Natural killer cell (primary cell): Measurements from ENCODE around the gene CDR2. TPM values are rescaled to one million over a fixed set of nuclear protein-coding genes. Genes with fewer than 3 reads are reported as not detected.

Experiments used
- ATAC-seq, 3 donors: fragments of 150-1000 bp in 2 of 3; fragments of 200-7000 bp in 1 of 3; cut with Tn5 transposase; 1 replicate in 1 of 3; 2 replicates in 2 of 3; pipeline ENCODE4 v1.10.0; 2021; ENCODE audit warnings: mild to moderate bottlenecking in 2 of 3, moderate library complexity in 2 of 3
- DNase-seq, 2 donors: peaks; one replicate each; pipeline versions ENCODE4 v3.0.0 to v3.0.0-alpha.2; 2013 to 2021; ENCODE audit warnings: mixed read lengths in 1 of 2
- H3K27ac ChIP-seq: one replicate; pipeline ENCODE4 v1.5.1; 2013; ENCODE audit warnings: mild to moderate bottlenecking, low read length
- H3K27me3 ChIP-seq: one replicate; pipeline ENCODE4 v1.6.1; 2013; ENCODE audit warnings: low read length; ENCODE audit not compliant: control insufficient read depth, insufficient read depth
- H3K36me3 ChIP-seq: one replicate; pipeline ENCODE4 v1.6.1; 2013; ENCODE audit warnings: low read length; ENCODE audit not compliant: control insufficient read depth, insufficient read depth
- H3K4me1 ChIP-seq: one replicate; pipeline ENCODE4 v1.6.1; 2013; ENCODE audit warnings: low read length; ENCODE audit not compliant: control insufficient read depth, insufficient read depth
- H3K4me3 ChIP-seq: one replicate; pipeline ENCODE4 v1.5.1; 2013; ENCODE audit warnings: low read length
- H3K9me3 ChIP-seq: one replicate; pipeline ENCODE4 v1.6.1; 2013; ENCODE audit warnings: low read length; ENCODE audit not compliant: control insufficient read depth, insufficient read depth
- H3K27ac Mint-ChIP-seq, 2 donors: one replicate each; pipeline ENCODE4 v1.8.0; 2022; ENCODE audit warnings: mild to moderate bottlenecking in 2 of 2, mixed read lengths in 2 of 2, moderate library complexity in 1 of 2
- H3K27me3 Mint-ChIP-seq, 2 donors: one replicate each; pipeline ENCODE4 v1.8.0; 2022; ENCODE audit warnings: low read depth in 2 of 2, mixed read lengths in 2 of 2
- H3K36me3 Mint-ChIP-seq: one replicate; pipeline ENCODE4 v1.8.0; 2022; ENCODE audit warnings: mixed read lengths
- H3K4me1 Mint-ChIP-seq, 2 donors: one replicate each; pipeline ENCODE4 v1.8.0; 2022; ENCODE audit warnings: mixed read lengths in 2 of 2
- H3K4me3 Mint-ChIP-seq: one replicate; pipeline ENCODE4 v1.8.0; 2022; ENCODE audit warnings: mild to moderate bottlenecking, moderate library complexity, mixed read lengths
- H3K9me3 Mint-ChIP-seq, 2 donors: one replicate each; pipeline ENCODE4 v1.8.0; 2022; ENCODE audit warnings: mixed read lengths in 2 of 2
- WGBS: methylation state at CpG from one replicate; pipeline ENCODE4 v1.1.7; 2013; ENCODE audit warnings: missing lambda C conversion rate; ENCODE audit not compliant: insufficient coverage; 5-methylcytosine and 5-hydroxymethylcytosine counted together
- intact Hi-C: fragments of 100-400 bp; cut with micrococcal nuclease; formaldehyde crosslinking; loops from one replicate; pipeline ENCODE4 v1.14.2; 2022
- total RNA-seq, 4 donors: library from RNA; stranded (reverse); fragments of 120-200 nt in 1 of 4; gene quantifications; one replicate each; pipeline versions ENCODE4 v1.2.3 to v1.2.4, GENCODE V29; 2013 to 2022
- TF ChIP-seq, protein P1 (sequence below): fragments of 200-600 bp; IDR thresholded peaks from one replicate; pipeline ENCODE4 v1.8.0; 2022; ENCODE audit warnings: antibody characterized with exemption

CDR2 gene
- total RNA-seq, 3 donors from 2014 or later (not counting 1 experiment from before 2014, with no cell fraction given) = 11.2 to 24.3 (median 19.4) TPM

GRCh38 chr16:22337849-22338635 lies 36.4 kb downstream of the CDR2 start:
- Mint-ChIP-seq H3K9me3 (peaks cover 8 to 22% of the 10 kb centered on the region in 2 donors), H3K27me3 (no peaks in the 10 kb centered on the region)

GRCh38 chr16:22337045-22337444 lies 37.4 kb downstream of the CDR2 start:
- DNase-seq (no peak), ATAC-seq (no peak)
- TF ChIP-seq, protein P1, sequence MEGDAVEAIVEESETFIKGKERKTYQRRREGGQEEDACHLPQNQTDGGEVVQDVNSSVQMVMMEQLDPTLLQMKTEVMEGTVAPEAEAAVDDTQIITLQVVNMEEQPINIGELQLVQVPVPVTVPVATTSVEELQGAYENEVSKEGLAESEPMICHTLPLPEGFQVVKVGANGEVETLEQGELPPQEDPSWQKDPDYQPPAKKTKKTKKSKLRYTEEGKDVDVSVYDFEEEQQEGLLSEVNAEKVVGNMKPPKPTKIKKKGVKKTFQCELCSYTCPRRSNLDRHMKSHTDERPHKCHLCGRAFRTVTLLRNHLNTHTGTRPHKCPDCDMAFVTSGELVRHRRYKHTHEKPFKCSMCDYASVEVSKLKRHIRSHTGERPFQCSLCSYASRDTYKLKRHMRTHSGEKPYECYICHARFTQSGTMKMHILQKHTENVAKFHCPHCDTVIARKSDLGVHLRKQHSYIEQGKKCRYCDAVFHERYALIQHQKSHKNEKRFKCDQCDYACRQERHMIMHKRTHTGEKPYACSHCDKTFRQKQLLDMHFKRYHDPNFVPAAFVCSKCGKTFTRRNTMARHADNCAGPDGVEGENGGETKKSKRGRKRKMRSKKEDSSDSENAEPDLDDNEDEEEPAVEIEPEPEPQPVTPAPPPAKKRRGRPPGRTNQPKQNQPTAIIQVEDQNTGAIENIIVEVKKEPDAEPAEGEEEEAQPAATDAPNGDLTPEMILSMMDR = no peak
- Mint-ChIP-seq H3K9me3 (peaks cover 8 to 22% of the 10 kb centered on the region in 2 donors), H3K27me3 (no peaks in the 10 kb centered on the region), H3K36me3 (peaks cover 59% of the 10 kb centered on the region), H3K27ac (no peak overlapping the region), H3K4me3 (no peak overlapping the region), H3K4me1 (no peaks in the 10 kb centered on the region)
- H3K27me3 ChIP-seq = no peaks in the 10 kb centered on the region
- H3K9me3 ChIP-seq = peaks cover 10% of the 10 kb centered on the region
- H3K36me3 ChIP-seq = peaks cover 39% of the 10 kb centered on the region
- no peak overlapping the region for H3K4me3 ChIP-seq
- no peaks in the 10 kb centered on the region for H3K4me1 ChIP-seq
- intact Hi-C loops = no loop called here
- no peak overlapping the region for H3K27ac ChIP-seq

More at GRCh38 chr16:22337849-22338635, 36.4 kb downstream of the CDR2 start:
- DNase-seq (no peak), ATAC-seq (no peak)
- Mint-ChIP-seq H3K4me3 (no peak overlapping the region), H3K27ac (no peak overlapping the region), H3K36me3 (peaks cover 54% of the 10 kb centered on the region), H3K4me1 (no peaks in the 10 kb centered on the region)
- H3K27me3 ChIP-seq = no peaks in the 10 kb centered on the region
- TF ChIP-seq, protein P1 = no peak
- no peak overlapping the region for H3K4me3 ChIP-seq
- H3K27ac ChIP-seq = no peak overlapping the region
- intact Hi-C loops = no loop called here
- peaks cover 10% of the 10 kb centered on the region for H3K9me3 ChIP-seq
- no peaks in the 10 kb centered on the region for H3K4me1 ChIP-seq
- 100% methylated on average over 1 of the region's 4 CpGs for WGBS
- peaks cover 30% of the 10 kb centered on the region for H3K36me3 ChIP-seq

GRCh38 chr16:22336581-22336980 lies 37.8 kb downstream of the CDR2 start:
- H3K27me3 ChIP-seq = no peaks in the 10 kb centered on the region
- no peak overlapping the region for H3K27ac ChIP-seq
- no peak overlapping the region for H3K27ac Mint-ChIP-seq
- no peak overlapping the region for H3K4me3 Mint-ChIP-seq
- H3K36me3 Mint-ChIP-seq = peaks cover 64% of the 10 kb centered on the region
- TF ChIP-seq, protein P1 = no peak
- no peak for DNase-seq
- H3K36me3 ChIP-seq = peaks cover 44% of the 10 kb centered on the region
- H3K4me1 Mint-ChIP-seq = no peaks in the 10 kb centered on the region
- no peak overlapping the region for H3K4me3 ChIP-seq
- no peaks in the 10 kb centered on the region for H3K4me1 ChIP-seq
- peaks cover 8 to 22% of the 10 kb centered on the region in 2 donors for H3K9me3 Mint-ChIP-seq
- no peaks in the 10 kb centered on the region for H3K27me3 Mint-ChIP-seq
- intact Hi-C loops = no loop called here
- H3K9me3 ChIP-seq = peaks cover 10% of the 10 kb centered on the region
- ATAC-seq = no peak
